ENCODE data around the gene SRM. TPM values are rescaled to one million over a fixed set of nuclear protein-coding genes. Genes with fewer than 3 reads are reported as not detected.

The SRM gene
- total RNA-seq, 2 experiments from 2014 or later = 65.2 to 208 TPM

GRCh38 chr1:11068600-11069473 lies 9.0 kb upstream of the SRM start:
- peaks cover 19% of the 10 kb centered on the region for H3K4me1 ChIP-seq (ENCODE audit: insufficient read depth, low read length, poor library complexity, severe bottlenecking)
- no peaks in the 10 kb centered on the region for H4K20me1 ChIP-seq (ENCODE audit: insufficient read depth, low read length)
- ChIA-PET POLR2A (no interaction called here), CTCF (ENCODE audit: unreplicated experiment) (no interaction called here)
- H3K4me3 ChIP-seq (ENCODE audit: low read depth, low read length, poor library complexity, severe bottlenecking) = no peak overlapping the region
- peaks cover 92% of the 10 kb centered on the region for H3K36me3 ChIP-seq (ENCODE audit: insufficient read depth, low read length)
- DNase-seq (ENCODE audit: low spot score) = no peak
- no peaks in the 10 kb centered on the region for H3K9me2 ChIP-seq (ENCODE audit: insufficient read depth, low read length)
- H2AFZ ChIP-seq (ENCODE audit: low read length) = no peak overlapping the region
- H3K9me3 ChIP-seq (ENCODE audit: low read length) = no peaks in the 10 kb centered on the region
- intact Hi-C loops (cut with micrococcal nuclease; ENCODE audit: unreplicated experiment) = no loop called here
- no peak overlapping the region for H3K4me2 ChIP-seq (ENCODE audit: low read length)
- H3K79me2 ChIP-seq (ENCODE audit: insufficient read depth, low read depth, low read length) = no peaks in the 10 kb centered on the region
- no peak for TF ChIP-seq EZH2phosphoT487 (IDR thresholded peaks at IDR 0.05; ENCODE audit: borderline replicate concordance, low read depth, low read length)
- no peak for TF ChIP-seq CTCF (conservative IDR thresholded peaks at IDR 0.05; ENCODE audit: low read length)
- BruUV-seq (replicated peaks) = no TSS peak
- no peak overlapping the region for H3K27ac ChIP-seq (ENCODE audit: low read depth, low read length, poor library complexity, severe bottlenecking)

GRCh38 chr1:11067716-11068599 lies 8.1 kb upstream of the SRM start:
- no peaks in the 10 kb centered on the region for H3K9me3 ChIP-seq (ENCODE audit: low read length)
- H3K4me2 ChIP-seq (ENCODE audit: low read length) = no peak overlapping the region
- H3K79me2 ChIP-seq (ENCODE audit: insufficient read depth, low read depth, low read length) = no peaks in the 10 kb centered on the region
- intact Hi-C loops (cut with micrococcal nuclease; ENCODE audit: unreplicated experiment) = no loop called here
- peaks cover 13% of the 10 kb centered on the region for H3K4me1 ChIP-seq (ENCODE audit: insufficient read depth, low read length, poor library complexity, severe bottlenecking)
- H3K36me3 ChIP-seq (ENCODE audit: insufficient read depth, low read length) = peaks cover 91% of the 10 kb centered on the region
- H2AFZ ChIP-seq (ENCODE audit: low read length) = no peak overlapping the region
- BruUV-seq (replicated peaks) = no TSS peak
- H4K20me1 ChIP-seq (ENCODE audit: insufficient read depth, low read length) = no peaks in the 10 kb centered on the region
- no peak for DNase-seq (ENCODE audit: low spot score)
- TF ChIP-seq CTCF (conservative IDR thresholded peaks at IDR 0.05; ENCODE audit: low read length) = no peak
- no peak for TF ChIP-seq EZH2phosphoT487 (IDR thresholded peaks at IDR 0.05; ENCODE audit: borderline replicate concordance, low read depth, low read length)
- CTCF ChIA-PET (ENCODE audit: unreplicated experiment) = no interaction called here
- no peak overlapping the region for H3K4me3 ChIP-seq (ENCODE audit: low read depth, low read length, poor library complexity, severe bottlenecking)
- POLR2A ChIA-PET = no interaction called here
- no peak overlapping the region for H3K27ac ChIP-seq (ENCODE audit: low read depth, low read length, poor library complexity, severe bottlenecking)
- H3K9me2 ChIP-seq (ENCODE audit: insufficient read depth, low read length) = no peaks in the 10 kb centered on the region

Measured in OCI-LY7 (cell line).